DOHH2 (cell line): ENCODE measurements around the gene CTRL.

Experiments
- CTCF ChIP-seq: fragments of 200-600 bp; sonication (generic); IDR thresholded peaks from one replicate; pipeline ENCODE4 v1.5.1; 2014; ENCODE audit warnings: antibody characterized with exemption, mild to moderate bottlenecking, low read depth, low read length; ENCODE audit not compliant: poor library complexity, severe bottlenecking
- EZH2phosphoT487 ChIP-seq: fragments of 200-600 bp; sonication (generic); IDR thresholded peaks from 2 replicates; pipeline ENCODE4 v1.6.1; 2017; ENCODE audit warnings: borderline replicate concordance, mild to moderate bottlenecking, antibody characterized with exemption, low read length, moderate library complexity, mixed read lengths

GRCh38 chr16:67917852-67918236 lies 13.8 kb downstream of the CTRL start:
- no peak for TF ChIP-seq CTCF
- no peak for TF ChIP-seq EZH2phosphoT487
